DMS153 treated with DMSO at 0.1 percent for 48 hours (cell line): ENCODE data around the gene IL3.

Experiments used
- DNase-seq: peaks from one replicate; lab custom pipeline; 2025; ENCODE audit not compliant: unreplicated experiment; lab: John Stamatoyannopoulos, UW

The IL3 gene

DNA sequence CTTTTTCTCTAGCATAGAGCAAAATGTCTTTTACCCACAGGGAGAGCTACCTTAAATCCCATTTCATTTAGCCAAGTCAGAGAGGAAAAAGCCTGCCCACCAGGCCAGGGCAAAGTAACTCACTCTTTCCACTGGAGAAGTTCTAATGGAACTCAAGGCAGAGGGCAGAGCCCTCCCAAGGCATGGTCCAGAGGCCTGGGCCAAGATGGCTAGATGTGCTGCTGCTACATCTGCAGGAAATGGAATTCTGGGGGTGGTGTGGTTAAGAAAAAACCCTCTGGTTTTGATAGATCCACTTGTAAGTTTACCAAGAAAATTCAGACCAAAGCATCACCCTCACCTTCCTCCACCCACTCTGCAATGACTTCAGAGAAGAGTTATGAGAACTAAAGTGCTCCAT lies 50.5 kb downstream of the IL3 start:
- DNase-seq, result no peak

DNA sequence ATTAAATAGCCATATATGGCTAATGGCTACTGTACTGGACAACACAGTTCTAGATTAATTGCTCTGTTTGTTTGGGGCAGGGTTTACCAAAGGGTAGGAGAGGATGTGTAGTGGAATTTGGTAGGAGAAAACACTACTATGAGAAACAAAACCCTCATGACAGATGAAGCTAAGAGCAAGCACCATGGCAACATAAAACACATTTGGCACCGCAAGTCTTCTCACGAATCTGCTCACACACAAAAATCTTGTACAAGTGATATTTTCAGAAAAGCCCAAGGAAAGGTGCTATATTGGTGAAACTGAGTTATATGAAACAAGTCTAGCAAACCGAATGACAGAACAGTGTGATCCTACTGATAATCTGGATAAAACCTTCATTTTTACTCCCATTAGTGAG lies 51.7 kb downstream of the IL3 start:
- DNase-seq, result no peak
